Liver (tissue), 3 donors: ENCODE results near the gene RNASE7.

ENCODE experiments used
- CTCF ChIP-seq: fragments of 150-350 bp; IDR thresholded peaks from 2 replicates; pipeline ENCODE4 v1.5.1; 2017; ENCODE audit warnings: improper control_type of control experiment, low read depth, low read length; ENCODE audit not compliant: missing input control
- RAD21 ChIP-seq, 2 donors: IDR thresholded peaks; 2 replicates each; pipeline ENCODE4 v1.6.1; 2016; ENCODE audit warnings: antibody characterized with exemption in 2 of 2, mild to moderate bottlenecking in 2 of 2
- REST ChIP-seq: IDR thresholded peaks from 2 replicates; pipeline ENCODE4 v1.6.1; 2016; ENCODE audit warnings: antibody characterized with exemption, mild to moderate bottlenecking
- TAF1 ChIP-seq: conservative IDR thresholded peaks from 2 replicates; pipeline ENCODE4 v1.6.1; 2016; ENCODE audit warnings: antibody characterized with exemption, mild to moderate bottlenecking
- ZBTB33 ChIP-seq: IDR thresholded peaks from 2 replicates; pipeline ENCODE4 v1.6.1; 2016; ENCODE audit warnings: antibody characterized with exemption
- donor health status: healthy.
- donor health status: healthy.

- TF ChIP-seq TAF1 (no peak), CTCF (no peak), REST (no peak), RAD21 (IDR thresholded peaks at IDR 0.05) (no peak), ZBTB33 (no peak)
These were observed 19.1 kb downstream of the RNASE7 start for GRCh38 chr14:21061347-21061668.
